AG09319 (cell line): ENCODE results near the gene DOK6.

Experiments used
- DNase-seq: peaks from one replicate; pipeline ENCODE4 v3.0.0-alpha.2; 2010; ENCODE audit warnings: low read depth; ENCODE audit errors: extremely low read depth
- TF ChIP-seq, protein P1 (sequence below): IDR thresholded peaks from 2 replicates; pipeline ENCODE4 v1.5.1; 2011; ENCODE audit warnings: low read depth, mild to moderate bottlenecking, inconsistent platforms, low read length, moderate library complexity

DOK6 gene

GRCh38 chr18:69686861-69687260, 286.2 kb downstream of the DOK6 start:
- TF ChIP-seq, protein P1, sequence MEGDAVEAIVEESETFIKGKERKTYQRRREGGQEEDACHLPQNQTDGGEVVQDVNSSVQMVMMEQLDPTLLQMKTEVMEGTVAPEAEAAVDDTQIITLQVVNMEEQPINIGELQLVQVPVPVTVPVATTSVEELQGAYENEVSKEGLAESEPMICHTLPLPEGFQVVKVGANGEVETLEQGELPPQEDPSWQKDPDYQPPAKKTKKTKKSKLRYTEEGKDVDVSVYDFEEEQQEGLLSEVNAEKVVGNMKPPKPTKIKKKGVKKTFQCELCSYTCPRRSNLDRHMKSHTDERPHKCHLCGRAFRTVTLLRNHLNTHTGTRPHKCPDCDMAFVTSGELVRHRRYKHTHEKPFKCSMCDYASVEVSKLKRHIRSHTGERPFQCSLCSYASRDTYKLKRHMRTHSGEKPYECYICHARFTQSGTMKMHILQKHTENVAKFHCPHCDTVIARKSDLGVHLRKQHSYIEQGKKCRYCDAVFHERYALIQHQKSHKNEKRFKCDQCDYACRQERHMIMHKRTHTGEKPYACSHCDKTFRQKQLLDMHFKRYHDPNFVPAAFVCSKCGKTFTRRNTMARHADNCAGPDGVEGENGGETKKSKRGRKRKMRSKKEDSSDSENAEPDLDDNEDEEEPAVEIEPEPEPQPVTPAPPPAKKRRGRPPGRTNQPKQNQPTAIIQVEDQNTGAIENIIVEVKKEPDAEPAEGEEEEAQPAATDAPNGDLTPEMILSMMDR, result no peak
- DNase-seq, result no peak

DNA sequence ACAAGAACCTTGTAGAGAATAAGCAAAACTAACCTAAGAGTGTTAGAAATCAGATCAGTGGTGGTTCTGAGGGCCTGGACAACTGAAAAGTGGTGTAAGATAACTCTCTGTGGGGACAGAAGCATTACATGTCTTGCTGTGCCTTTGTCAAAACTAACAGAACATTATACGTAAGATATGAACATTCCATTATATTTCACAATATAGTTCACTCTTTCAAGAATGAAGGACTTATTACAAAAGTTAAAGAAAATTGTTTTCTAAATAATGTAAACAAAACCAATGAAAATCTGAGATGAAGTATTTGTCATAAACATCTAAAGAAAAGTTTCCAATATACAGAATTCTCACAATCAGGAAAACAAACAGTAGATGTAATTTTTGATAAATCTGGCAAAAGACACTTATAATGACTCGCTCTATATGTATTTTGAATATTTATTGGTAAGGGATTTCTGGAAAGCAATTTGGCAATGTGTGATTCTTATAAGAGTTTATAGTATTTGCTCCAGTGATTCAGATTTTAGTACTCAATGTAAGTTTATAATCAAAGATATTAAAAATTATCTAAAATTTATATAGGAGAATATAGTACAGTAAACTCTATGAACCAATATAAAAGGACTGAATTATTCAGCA, 288.6 kb downstream of the DOK6 start:
- TF ChIP-seq, protein P1, result no peak
- DNase-seq, result no peak

GRCh38 chr18:69691008-69691760, 290.5 kb downstream of the DOK6 start:
- TF ChIP-seq, protein P1, result no peak
- no peak for DNase-seq

- TF ChIP-seq, protein P1, result no peak
- no peak for DNase-seq
Measured at GRCh38 chr18:69697069-69697468, 296.4 kb downstream of the DOK6 start.

DNA sequence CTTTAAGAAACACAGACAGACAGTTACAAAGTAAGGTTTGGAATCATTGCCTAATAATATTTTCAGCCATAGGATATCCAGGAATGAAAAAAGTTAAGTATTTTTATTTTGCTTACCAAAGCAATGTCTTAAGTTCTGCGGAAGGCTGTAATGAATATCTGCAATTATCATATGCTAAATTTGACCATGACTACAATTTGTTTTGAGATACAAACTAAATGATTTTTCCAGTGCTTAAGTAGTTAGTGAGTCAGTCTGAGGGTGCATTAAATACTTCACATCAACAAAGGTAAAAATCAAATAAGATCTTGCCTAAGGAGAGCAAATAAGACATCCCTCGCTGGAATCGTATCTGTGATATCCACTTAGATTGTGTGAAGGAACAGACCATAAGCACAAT, 297.0 kb downstream of the DOK6 start:
- DNase-seq, result no peak
- TF ChIP-seq, protein P1, result no peak

DNA sequence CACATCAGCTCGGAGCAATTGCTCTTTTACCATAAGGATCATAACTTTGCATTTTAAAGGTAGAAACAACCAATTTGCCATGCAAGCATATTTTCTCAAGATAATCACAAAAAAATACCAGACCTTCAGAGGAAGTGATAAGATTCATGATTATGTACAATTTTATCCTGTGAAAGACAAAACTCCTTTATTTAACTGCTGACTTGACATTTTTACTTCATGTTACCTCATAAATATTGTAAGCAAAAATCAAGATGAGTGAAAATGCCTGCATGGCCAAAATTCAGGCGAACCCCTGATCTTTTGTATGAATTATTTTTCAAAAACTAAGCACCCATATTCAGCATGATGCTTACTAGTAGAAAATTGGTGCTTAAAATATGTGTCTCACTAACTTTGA, 300.6 kb downstream of the DOK6 start:
- DNase-seq, result no peak
- TF ChIP-seq, protein P1, result no peak

- TF ChIP-seq, protein P1, result no peak
Measured at GRCh38 chr18:69703461-69703860, 302.8 kb downstream of the DOK6 start.

More at GRCh38 chr18:69703461-69703860, 302.8 kb downstream of the DOK6 start:
- no peak for DNase-seq
